Keratinocyte (primary cell): ENCODE measurements around the gene PSMB10. TPM values are rescaled to one million over a fixed set of nuclear protein-coding genes. Genes with fewer than 3 reads are reported as not detected.

Experiments used
- DNase-seq: peaks from one replicate; pipeline ENCODE4 v3.0.0-alpha.2; 2011; ENCODE audit warnings: low read depth, missing footprints, low spot score
- FAIRE-seq: peaks from 2 replicates; lab custom pipeline; 2011; peaks lifted over from hg19 to GRCh38; lab: Jason Lieb, UNC
- H2AFZ ChIP-seq: 2 replicates; pipeline ENCODE4 v1.6.0; 2012; ENCODE audit warnings: low read length, control low read depth, inconsistent platforms; ENCODE audit not compliant: control insufficient read depth
- H3K27ac ChIP-seq: 2 replicates; pipeline ENCODE4 v1.5.1; 2011; ENCODE audit warnings: low read length; ENCODE audit not compliant: control insufficient read depth, insufficient read depth
- H3K27me3 ChIP-seq: 3 replicates; pipeline ENCODE4 v1.6.0; 2011; ENCODE audit warnings: low read length; ENCODE audit not compliant: control insufficient read depth, insufficient read depth; ENCODE audit errors: extremely low read depth
- H3K36me3 ChIP-seq, 2 experiments: 2 replicates in 1 of 2; 3 replicates in 1 of 2; pipeline ENCODE4 v1.5.1; 2011; ENCODE audit warnings: low read length in 2 of 2, mild to moderate bottlenecking in 1 of 2; ENCODE audit not compliant: control insufficient read depth in 2 of 2, insufficient read depth in 2 of 2; ENCODE audit errors: extremely low read depth in 1 of 2
- H3K4me1 ChIP-seq: 3 replicates; pipeline ENCODE4 v1.5.1; 2011; ENCODE audit warnings: low read length; ENCODE audit not compliant: control insufficient read depth, insufficient read depth; ENCODE audit errors: extremely low read depth
- H3K4me2 ChIP-seq: 3 replicates; pipeline ENCODE4 v1.6.0; 2011; ENCODE audit warnings: low read depth, low read length; ENCODE audit not compliant: control insufficient read depth, insufficient read depth; ENCODE audit errors: extremely low read depth
- H3K4me3 ChIP-seq, 3 experiments: fragments of 200-600 bp in 1 of 3; sonication (generic) in 1 of 3; 2 replicates in 2 of 3; 3 replicates in 1 of 3; pipeline ENCODE4 v1.5.1; 2011 to 2016; ENCODE audit warnings: low read length in 3 of 3, mild to moderate bottlenecking in 3 of 3, control low read depth in 2 of 3, inconsistent platforms in 1 of 3, low read depth in 1 of 3, mixed read lengths in 1 of 3, mixed run types in 1 of 3, moderate library complexity in 1 of 3; ENCODE audit not compliant: control insufficient read depth in 2 of 3, insufficient read depth in 2 of 3; ENCODE audit errors: extremely low read depth in 1 of 3
- H3K79me2 ChIP-seq: 2 replicates; pipeline ENCODE4 v1.6.0; 2012; ENCODE audit warnings: low read length; ENCODE audit not compliant: control insufficient read depth, insufficient read depth
- H3K9ac ChIP-seq: 3 replicates; pipeline ENCODE4 v1.6.0; 2011; ENCODE audit warnings: low read length; ENCODE audit not compliant: control insufficient read depth, insufficient read depth; ENCODE audit errors: extremely low read depth
- H3K9me1 ChIP-seq: 3 replicates; pipeline ENCODE4 v1.6.0; 2011; ENCODE audit warnings: low read length; ENCODE audit not compliant: control insufficient read depth, insufficient read depth; ENCODE audit errors: extremely low read depth
- H3K9me3 ChIP-seq: 2 replicates; pipeline ENCODE4 v1.5.1; 2012; ENCODE audit warnings: low read depth, low read length; ENCODE audit not compliant: control insufficient read depth
- H4K20me1 ChIP-seq: 3 replicates; pipeline ENCODE4 v1.6.0; 2011; ENCODE audit warnings: low read length; ENCODE audit not compliant: control insufficient read depth, insufficient read depth; ENCODE audit errors: extremely low read depth
- EZH2 ChIP-seq: IDR thresholded peaks from one replicate; pipeline ENCODE4 v1.6.1; 2012; ENCODE audit warnings: inconsistent platforms, mild to moderate bottlenecking, low read length, moderate library complexity
- dilution Hi-C: fragments of 300-500 bp; cut with MboI; formaldehyde crosslinking; loops from one replicate; pipeline ENCODE4 v1.7.0; 2020; ENCODE audit warnings: low sequenced_read_pairs; ENCODE audit not compliant: extremely low pct_ligation_motif_present
- polyA plus RNA-seq, 5 experiments: library from polyadenylated mRNA; depleted of rRNA in 3 of 5; stranded (reverse) in 3 of 5; stranded (forward) in 1 of 5; unstranded in 1 of 5; fragments of >200 nt; gene quantifications; 1 replicate in 1 of 5; 2 replicates in 3 of 5; 3 replicates in 1 of 5; pipeline versions ENCODE4 v1.2.1 to v1.2.3, GENCODE V29; 2011 to 2012; ENCODE audit warnings: missing spikeins in 2 of 5, low read depth in 1 of 5, low replicate concordance in 1 of 5
- TF ChIP-seq, protein P1 (sequence below), 3 experiments: IDR thresholded peaks in 1 of 3; conservative IDR thresholded peaks in 1 of 3; optimal IDR thresholded peaks in 1 of 3; 2 replicates in 2 of 3; 3 replicates in 1 of 3; pipeline versions ENCODE3 to v1.5.1; 2011; ENCODE audit warnings: low read length in 3 of 3, mild to moderate bottlenecking in 3 of 3, moderate library complexity in 2 of 3, control low read depth in 1 of 3, inconsistent platforms in 1 of 3; ENCODE audit not compliant: insufficient read depth in 2 of 3; ENCODE audit errors: extremely low read depth in 1 of 3

The PSMB10 gene
- polyA plus RNA-seq, 1 donor (not counting 4 experiments of a cell fraction or from before 2014, with no cell fraction given) = 11.1 TPM

DNA sequence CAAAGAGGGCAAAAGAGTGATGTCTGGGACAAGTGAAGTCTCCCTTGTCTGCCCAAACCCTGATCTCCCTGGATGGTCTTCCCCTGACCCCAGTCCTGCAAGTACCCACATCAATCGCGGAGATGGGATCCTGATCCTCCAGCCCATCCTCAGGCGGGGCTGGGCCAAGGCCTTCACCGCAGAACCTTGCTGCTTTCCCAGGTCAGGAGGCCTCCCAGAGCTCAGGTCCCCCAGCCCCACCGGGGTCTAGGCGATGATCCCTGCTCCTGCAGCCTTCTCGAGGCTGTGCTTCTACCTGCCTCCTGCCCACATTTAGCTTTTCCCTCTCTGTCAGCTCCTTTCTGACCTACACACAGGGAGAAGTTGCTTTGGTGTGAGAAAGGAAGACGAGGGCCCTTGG is 25.5 kb upstream of the PSMB10 start:
- H4K20me1 ChIP-seq = peaks cover 11% of the 10 kb centered on the region
- no peak for FAIRE-seq

DNA sequence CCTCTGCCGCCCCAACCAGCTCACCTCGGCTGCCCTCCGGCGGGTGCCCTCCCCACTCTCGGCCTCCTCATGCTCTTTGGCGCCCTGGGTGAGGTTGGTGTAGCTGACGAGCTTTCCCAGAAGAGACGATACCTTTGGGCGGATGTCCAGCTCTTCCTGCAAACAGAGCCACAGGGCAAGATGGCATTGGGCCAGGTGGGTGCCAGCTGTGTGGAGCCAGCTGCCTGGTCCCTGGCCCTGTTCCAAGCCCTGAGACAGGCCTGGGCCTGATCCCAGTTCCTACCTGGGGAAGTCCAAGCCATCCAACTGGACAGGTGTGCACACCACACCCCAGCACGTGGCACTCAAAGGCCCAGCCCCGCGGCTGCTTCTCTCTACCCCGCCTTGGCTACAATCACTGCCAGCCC is 24.9 kb upstream of the PSMB10 start:
- Histone ChIP-seq H3K4me1 (peaks cover 72% of the 10 kb centered on the region), H3K4me2 (peak overlapping the region; percentile 46), H3K4me3 (no peak overlapping the region), H3K79me2 (peaks cover 45% of the 10 kb centered on the region), H3K9me3 (no peaks in the 10 kb centered on the region), H4K20me1 (peaks cover 11% of the 10 kb centered on the region), H3K27me3 (no peaks in the 10 kb centered on the region), H3K36me3 (peaks cover 36 to 64% of the 10 kb centered on the region in 2 experiments), H2AFZ (no peak overlapping the region), H3K9ac (no peak overlapping the region), H3K27ac (peak overlapping the region; percentile 47), H3K9me1 (peaks cover 9% of the 10 kb centered on the region)
- FAIRE-seq (peak; percentile 93), DNase-seq (peak; percentile 100)
- no peak for TF ChIP-seq EZH2
- TF ChIP-seq, protein P1, sequence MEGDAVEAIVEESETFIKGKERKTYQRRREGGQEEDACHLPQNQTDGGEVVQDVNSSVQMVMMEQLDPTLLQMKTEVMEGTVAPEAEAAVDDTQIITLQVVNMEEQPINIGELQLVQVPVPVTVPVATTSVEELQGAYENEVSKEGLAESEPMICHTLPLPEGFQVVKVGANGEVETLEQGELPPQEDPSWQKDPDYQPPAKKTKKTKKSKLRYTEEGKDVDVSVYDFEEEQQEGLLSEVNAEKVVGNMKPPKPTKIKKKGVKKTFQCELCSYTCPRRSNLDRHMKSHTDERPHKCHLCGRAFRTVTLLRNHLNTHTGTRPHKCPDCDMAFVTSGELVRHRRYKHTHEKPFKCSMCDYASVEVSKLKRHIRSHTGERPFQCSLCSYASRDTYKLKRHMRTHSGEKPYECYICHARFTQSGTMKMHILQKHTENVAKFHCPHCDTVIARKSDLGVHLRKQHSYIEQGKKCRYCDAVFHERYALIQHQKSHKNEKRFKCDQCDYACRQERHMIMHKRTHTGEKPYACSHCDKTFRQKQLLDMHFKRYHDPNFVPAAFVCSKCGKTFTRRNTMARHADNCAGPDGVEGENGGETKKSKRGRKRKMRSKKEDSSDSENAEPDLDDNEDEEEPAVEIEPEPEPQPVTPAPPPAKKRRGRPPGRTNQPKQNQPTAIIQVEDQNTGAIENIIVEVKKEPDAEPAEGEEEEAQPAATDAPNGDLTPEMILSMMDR (optimal IDR thresholded peaks at IDR 0.05 in 1 of 3, IDR thresholded peaks at IDR 0.05 in 1 of 3, conservative IDR thresholded peaks at IDR 0.05 in 1 of 3; ENCODE audit: extremely low read depth in 1 of 3, insufficient read depth in 2 of 3, low read length in 3 of 3) = no peak
- dilution Hi-C loops = no loop called here

More for the DNA sequence above, 25.5 kb upstream of the PSMB10 start:
- Histone ChIP-seq H2AFZ (no peak overlapping the region), H3K4me1 (peaks cover 78% of the 10 kb centered on the region), H3K9ac (peak overlapping the region; percentile 46), H3K27me3 (no peaks in the 10 kb centered on the region), H3K36me3 (peaks cover 36 to 64% of the 10 kb centered on the region in 2 experiments), H3K4me2 (peak overlapping the region; percentile 46), H3K79me2 (peaks cover 51% of the 10 kb centered on the region), H3K27ac (peak overlapping the region; percentile 47), H3K9me1 (peaks cover 9% of the 10 kb centered on the region), H3K4me3 (no peak overlapping the region), H3K9me3 (no peaks in the 10 kb centered on the region)
- dilution Hi-C loops = no loop called here
- TF ChIP-seq, protein P1 (optimal IDR thresholded peaks at IDR 0.05 in 1 of 3, IDR thresholded peaks at IDR 0.05 in 1 of 3, conservative IDR thresholded peaks at IDR 0.05 in 1 of 3; ENCODE audit: extremely low read depth in 1 of 3, insufficient read depth in 2 of 3, low read length in 3 of 3) = no peak
- TF ChIP-seq EZH2 = no peak
- DNase-seq = no peak
